NCI-H2196 treated with DMSO at 0.1 percent for 48 hours (cell line): ENCODE measurements around the gene PSG1.
"Not testable (repeated sequence)": the region's sequence is repeated elsewhere in the genome, so short reads cannot be mapped to it uniquely, and the experiment has no call there.

Experiments used
- DNase-seq: peaks from one replicate; lab custom pipeline; 2025; ENCODE audit not compliant: unreplicated experiment; lab: John Stamatoyannopoulos, UW

The PSG1 gene

DNA sequence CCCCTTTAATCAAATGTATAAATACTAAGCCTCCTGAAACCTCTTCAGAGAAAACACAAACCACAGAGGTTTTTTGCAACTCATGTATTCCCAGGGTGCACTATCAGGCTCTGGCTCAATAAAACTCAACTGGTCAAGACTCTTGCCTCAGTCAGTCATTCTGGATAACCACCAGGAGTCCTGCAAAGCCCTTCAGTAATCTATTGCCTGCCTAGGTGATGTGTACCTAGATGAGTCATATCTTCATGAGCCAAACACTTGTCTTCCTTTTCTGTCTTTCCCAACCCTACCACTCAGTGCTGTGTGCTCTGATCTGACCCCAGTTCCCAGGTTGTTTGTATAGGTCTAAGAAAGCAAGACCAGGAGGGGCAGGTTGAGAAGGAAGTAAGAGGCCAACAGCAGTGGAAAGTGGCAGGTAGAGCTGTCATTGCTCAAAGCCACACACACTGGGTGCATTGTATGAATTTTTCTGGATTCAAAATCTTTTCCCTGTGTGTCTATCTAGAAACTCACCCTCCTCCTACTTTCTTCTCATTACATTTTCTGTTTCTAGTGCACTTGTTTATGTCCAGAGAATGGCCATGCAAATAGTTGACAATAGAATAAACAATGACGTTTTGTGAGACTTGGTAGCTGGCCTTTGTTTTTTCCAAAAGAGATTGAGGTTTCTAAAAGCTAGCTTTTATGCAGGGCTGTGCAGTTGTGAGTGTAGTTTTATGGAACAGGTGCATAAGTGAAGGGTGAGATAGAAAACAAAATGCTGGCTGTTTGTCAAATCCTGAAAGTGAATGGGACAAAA lies 48.1 kb downstream of the PSG1 start:
- DNase-seq = no peak

DNA sequence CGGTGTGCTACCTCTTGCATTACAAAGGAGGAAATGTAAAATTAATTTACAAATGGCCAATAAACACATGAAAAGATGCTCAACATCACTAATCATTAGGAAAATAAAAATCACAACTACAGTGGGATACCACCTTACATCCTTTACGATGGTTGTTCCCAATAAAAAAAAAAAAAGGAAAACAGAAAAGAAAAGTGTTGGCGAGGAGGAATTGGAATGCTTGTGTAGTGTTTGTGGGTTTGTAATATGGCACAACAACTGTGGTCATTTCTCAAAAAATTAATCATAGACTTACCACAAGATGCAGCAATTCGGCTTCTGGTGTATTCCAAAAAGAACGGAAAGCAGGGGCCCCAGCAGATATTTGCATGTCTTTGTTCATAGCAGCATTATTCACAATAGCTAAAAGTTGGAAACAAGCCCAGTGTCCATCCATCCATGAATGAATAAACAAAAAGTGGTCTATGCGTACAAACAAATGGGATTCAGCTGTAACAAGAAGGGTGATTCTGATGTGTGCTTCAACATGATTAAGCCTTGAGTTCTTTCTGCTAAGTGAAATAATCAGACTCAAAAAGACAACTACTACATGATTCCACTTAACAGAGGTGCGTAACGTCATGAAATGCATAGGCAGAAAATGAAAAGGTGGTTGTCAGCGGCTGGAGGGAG lies 58.1 kb downstream of the PSG1 start:
- DNase-seq = not testable (repeated sequence)

DNA sequence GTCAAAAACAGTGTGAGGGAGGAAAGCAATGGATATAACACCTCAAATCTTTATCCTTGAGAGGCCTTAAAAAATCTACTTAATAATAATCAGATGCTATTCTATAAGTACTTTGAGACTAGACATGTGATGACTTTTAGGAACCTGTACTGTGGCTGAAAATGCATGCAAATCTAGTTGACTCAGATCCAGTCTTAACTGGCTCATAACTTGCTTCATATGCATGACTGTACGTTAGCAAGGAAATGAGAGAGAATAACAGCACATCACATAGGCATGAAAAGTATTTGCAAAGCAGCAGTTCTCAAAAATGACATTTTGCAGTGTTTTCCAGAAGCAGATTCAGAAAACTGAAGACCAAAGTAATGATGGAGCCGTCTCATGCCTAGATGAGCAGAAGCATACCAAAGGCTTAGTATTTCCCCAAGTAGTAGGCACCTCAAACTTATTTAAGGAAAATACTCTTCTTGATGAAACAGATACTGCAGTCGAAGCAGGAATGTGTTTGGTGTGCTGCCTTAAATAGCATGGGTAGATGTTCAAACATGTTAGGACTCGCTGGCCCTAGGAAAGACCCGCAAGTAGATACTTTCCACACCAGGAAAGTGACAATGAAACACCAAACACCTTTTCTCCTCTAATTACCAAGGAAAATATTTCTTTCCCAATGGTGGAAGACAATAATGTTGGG lies 59.4 kb downstream of the PSG1 start:
- not testable (repeated sequence) for DNase-seq

DNA sequence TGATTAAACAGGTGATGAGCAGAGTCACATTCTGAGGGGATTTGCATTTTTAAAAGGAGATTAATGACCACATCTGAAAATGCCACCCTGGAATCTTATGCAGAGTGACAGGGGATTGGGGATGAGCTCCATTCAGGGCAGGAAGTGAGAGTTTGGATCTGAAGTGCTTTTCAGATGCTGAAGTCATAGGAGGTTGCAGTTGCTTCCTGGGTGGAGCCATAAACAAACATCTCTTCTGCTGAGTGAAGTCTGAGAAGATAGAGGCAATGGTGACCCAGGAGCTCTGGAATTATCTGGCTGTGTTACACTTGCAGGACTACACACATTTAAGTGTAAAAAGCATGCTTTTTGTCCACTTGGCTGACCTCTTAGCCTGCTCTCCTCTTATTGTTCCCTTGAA lies 62.6 kb downstream of the PSG1 start:
- DNase-seq = no peak
